ENCODE measurements around the gene TBL1XR1.
A peak's percentile ranks its signal among the peaks of the same experiment; 100 is the strongest.

The TBL1XR1 gene

DNA sequence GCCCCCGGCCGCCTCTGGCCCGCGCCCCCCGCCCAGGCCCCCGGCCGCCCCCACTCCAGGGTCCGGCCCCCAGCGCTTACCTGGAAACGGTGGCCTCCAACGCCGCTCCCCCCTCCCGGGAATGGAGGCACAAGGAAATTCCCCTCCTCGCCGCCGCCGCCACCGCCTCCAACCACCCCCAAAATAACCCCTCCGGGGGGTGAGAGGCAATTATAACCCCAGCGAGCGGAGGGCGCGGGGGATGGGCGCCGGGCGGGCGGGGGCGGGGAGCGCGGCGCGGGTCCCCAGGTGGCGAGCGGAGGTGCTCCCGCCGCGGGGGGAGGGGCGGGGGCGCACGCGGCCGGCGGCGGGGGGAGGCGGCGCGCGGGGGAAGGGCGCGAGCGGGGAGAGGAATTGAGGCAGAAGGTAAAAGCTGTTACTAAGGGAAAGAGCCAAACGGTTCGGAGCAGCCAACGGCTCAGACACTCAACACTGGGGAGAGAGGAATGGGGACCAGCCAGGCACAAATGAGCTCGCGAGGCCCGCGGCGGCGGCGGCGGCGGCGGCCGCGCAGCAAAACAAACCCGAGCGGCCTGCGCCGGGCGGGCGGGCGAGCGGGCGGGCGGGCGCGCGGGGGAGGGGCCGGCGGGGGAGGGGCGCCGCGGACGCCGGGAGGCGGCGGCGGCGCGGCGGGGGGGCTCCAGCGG lies at the start of gene TBL1XR1:
Gene TBL1XR1 (minus strand): TSS at position 442 of the 686 bp plus-strand sequence. CDS start 132,505 bp downstream, outside the sequence.
- peak; percentile 95 for DNase-seq (ENCODE audit: low spot score)

DNA sequence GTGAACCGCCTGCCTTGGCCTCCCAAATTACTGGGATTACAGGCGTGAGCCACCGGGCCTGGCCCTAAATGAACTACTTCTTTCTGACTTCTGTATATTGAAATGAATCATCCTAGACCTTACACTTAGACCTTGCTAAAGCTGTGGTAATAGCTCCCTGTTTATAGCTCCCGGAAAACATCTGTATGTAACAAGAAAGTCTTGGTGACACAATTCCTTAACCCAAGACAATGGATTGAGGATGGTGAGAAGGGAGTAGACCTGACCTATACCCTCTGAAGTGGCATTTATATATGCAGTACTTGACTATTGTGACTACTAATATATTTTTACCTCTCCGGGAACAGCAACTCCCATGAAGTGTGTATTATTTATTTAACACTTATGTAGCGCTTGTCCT lies 48.0 kb upstream of the TBL1XR1 start:
- no peak for DNase-seq (ENCODE audit: low spot score)

DNA sequence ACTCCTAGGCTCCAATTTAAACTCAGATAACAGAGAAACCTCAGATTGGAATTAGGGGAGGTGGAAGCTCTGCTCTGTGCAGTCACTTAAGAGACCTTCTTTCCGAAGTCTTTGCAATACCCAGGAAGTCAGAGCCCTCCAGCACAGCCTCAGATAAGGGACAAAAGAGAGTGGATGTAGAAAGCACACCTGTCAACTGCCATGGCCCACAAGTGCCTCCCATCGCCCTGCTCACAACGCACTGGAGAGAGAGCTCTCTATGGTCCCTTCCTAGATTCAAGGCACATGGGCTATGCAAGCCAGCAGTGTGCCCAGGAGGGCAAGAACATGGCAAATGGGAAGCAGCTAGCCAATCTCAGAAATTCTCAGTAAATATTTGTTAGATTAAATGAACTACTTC lies 47.3 kb upstream of the TBL1XR1 start:
- no peak for DNase-seq (ENCODE audit: low spot score)

DNA sequence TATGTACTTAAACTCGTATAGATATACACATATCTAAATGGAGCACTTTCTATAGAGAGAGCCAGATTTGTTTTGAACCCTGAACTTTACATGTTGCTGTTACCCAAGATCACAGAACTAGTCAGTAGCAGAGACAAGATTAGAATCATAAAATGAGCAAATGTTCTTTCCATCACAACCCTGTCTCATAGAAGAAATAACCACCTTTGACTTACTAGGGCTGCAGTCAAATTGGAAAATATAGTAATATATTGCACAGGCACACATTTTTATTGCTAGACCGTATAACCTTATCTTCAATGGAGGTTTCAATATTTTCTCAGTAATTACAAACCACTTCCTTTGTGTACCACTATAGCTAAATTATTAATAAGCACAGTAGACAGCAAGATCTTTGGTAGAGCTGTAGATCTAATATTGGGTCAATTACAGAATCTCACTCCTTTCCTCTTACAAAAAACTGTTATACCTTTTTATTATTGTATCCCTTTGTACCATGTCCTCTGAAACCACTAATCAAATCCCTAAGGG lies 41.5 kb upstream of the TBL1XR1 start:
- no peak for DNase-seq (ENCODE audit: low spot score)

DNA sequence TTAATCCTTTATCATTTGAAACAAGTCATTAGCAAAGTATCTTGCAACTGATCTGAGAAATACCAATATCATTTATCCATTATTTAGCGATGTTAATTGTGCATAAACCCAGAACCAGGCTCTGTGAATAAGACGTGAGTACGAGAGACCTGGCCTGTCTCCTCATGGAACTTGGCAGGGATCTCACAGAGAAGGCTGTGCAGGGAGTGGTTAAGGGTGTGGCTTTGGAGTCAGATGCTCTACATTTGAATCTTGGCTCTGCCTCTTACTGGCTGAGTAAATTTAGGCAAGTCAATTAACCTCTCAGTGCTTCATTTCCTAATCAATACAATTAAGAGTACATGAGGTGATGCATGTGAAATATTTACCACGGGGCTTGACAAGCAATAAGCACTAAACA lies 39.9 kb upstream of the TBL1XR1 start:
- DNase-seq (ENCODE audit: low spot score): no peak

DNA sequence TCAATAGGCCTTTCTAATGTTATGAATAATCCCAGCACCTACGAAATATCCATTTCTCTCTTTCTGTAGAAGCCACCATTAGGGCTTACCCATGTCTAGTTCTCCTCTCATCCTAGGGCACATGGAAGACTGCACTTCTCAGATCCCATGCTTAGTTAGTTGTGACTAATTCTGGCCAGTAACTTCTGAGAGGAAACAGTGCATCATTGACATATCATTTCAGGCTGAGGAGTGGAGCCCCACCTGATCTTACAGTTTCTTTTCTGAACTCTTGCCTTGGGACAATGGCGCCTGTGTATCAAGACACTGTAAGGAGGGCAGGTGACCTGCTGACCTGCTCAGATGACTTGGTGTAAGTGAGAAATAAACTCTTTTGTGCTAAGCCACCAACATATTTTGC lies 39.4 kb upstream of the TBL1XR1 start:
- DNase-seq (ENCODE audit: low spot score): no peak

DNA sequence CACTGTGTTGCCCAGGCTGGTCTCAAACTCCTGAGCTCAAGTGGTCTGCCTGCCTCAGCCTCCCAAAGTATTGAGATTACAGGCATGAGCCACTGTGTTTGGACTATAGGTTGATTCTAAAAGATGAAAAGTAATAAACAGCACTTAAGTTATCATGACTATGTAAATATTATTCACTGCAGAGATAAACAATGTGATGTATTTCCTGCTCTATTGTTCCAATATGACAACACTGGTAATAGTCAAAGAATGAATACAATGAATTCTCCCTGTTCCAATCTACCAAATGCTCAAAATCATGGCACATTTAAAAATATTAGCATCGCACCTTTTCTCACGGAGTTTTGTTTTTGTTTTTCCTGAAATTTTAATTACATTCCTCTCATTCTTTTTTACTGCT lies 36.8 kb upstream of the TBL1XR1 start:
- no peak for DNase-seq (ENCODE audit: low spot score)

DNA sequence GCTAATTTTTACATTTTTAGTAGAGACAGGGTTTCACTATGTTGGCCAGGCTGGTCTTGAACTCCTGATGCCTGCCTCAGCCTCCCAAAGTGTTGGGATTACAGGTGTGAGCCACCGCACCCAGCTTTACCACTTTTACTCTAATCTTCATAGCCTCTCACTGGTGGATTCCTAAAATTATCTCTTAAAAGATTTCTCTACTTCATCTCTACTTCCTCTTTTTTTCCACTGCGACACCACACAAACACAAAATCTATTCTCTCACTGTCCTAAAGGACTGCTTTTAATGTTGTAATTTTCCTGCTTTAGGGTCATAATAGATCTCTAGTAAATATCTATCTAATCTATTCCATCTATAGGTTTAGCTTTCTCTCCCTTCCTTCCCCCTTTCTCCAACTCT lies 34.0 kb upstream of the TBL1XR1 start:
- DNase-seq (ENCODE audit: low spot score): no peak

DNA sequence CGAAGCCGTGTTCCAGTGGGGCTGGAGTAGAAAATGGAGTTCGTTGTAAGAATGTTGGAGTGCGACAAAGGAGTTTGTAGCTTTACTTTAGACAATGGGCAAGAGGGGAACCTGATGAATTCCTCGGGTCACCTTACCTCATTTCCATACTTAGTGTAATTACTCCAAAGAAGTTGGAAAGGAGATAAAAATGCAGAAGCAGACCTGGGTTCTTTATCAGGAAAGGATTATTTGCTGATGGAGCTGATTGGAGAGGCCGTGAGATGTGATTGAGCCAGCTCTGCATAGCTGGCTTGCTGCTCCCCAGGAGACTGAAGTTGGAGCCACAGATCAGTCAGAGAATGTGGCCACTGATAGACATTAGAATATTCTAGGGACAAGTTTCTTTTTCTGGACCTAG lies 33.4 kb upstream of the TBL1XR1 start:
- no peak for DNase-seq (ENCODE audit: low spot score)

DNA sequence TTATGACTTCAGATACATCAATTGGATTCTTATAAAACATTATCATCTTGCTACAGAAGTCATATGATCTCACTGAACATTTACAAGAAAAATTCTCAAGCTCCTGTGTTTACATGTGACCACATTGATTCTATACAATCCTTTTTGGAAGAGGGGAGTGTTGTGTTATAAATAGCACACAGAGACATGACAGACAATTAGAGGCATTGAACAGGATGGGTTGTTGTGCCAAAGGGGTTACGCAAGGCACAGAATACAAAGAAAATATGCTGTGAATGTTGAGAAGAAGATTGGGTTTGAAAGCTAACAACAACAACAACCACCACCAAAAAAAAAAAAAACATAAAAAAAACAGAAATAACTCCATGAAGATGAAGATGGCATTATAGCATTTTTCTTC lies 32.5 kb upstream of the TBL1XR1 start:
- DNase-seq (ENCODE audit: low spot score): no peak

DNA sequence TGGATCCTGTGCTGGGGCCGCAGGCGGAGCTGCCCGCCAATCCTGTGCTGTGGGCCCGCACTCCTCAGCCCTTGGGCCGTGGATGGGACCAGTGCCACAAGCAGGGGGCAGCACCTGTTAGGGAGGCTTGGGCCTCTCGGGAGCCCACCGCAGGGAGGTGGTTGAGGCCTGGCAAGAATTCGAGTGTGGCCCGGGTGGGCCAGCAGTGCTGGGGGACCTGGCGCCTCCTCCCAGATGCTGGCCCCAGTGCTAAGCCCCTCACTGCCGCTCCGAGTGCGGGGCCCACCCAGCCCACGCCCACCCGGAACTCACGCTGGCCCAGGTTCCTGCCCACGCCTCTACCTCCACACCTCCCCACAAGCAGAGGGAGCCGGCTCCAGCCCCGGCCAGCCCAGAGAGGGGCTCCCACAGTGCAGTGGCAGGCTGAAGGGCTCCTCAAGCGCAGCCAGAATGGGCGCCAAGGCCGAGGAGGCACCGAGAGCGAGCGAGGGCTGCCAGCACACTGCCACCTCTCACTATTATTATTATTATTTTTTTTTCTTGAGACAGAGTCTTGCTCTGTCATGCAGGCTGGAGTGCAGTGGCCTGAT lies 31.4 kb upstream of the TBL1XR1 start:
- DNase-seq (ENCODE audit: low spot score): no peak

DNA sequence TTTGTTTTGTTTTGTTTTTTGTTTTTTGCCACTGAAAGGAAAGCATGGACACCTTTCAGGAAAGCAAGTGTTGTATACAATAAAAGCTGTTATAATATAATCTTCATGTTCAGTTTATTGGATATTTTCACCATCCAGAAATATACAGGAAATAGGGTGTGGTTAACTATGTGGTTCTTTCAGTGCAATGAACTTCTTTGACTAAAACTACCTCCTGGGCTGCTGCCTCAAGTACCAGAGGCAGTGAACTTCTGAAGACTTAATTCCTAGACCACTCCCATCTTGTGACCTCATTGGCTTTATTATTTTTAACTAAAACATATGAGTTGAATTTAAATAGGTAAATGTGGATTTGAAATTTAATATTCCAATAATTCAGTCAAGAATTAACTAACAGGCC lies 27.1 kb upstream of the TBL1XR1 start:
- DNase-seq (ENCODE audit: low spot score): no peak

DNA sequence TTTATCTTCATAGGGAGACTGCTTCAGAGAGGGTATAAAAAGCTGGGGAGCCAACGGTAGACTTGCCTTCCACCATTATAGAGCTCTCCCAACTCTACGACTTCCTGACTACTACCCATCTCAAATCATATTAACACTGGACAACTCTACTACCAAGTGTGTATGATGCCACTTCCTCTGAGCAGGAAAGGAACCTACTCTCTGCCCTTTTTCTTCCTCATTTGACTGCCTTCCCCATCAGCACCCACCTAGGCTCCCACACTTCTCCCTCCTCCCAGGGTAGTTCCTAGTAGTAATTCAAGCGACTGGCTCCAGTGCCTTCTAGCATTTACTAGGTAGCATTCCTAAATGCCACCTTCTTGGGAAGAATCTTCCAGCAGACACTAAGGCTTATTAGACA lies 24.5 kb upstream of the TBL1XR1 start:
- no peak for DNase-seq (ENCODE audit: low spot score)

DNA sequence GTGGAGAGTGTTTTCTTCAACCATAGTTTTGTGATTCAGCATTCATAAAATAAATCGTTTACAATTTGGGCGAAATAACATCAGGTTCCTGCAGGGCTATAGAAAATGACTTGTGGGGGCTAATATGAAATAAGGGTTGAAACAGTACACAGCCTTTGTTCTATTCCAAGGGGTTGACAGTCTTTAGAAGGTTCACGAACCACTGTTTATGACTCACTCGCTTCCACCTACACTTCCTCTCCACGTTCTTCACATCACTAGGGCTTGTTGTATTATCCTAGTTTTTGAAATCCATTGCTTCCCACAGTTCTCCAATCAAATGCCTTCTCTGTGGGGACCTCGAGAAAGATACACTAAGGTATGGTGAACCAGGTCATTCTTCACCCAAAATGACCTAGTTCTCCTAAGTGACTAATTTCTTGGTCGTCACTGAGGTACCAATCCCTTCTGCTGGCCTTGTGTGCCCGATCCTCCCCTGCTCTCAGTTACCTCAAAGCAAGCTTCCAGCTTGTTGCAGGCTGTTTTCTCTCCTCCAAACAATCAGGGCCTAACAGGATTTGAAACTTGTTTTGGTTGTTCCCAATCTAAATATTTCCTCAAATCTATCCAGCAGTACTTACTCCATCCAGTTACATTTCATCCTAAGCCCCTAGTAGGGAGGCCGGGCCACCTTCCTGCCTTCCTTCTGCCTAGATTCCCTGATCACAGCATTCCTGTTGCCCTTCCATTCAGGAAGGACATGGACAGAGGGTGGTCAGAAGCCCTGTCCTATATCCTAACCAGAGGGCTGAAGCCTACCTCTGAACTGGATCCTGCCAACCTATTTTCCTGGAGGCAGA lies 23.1 kb upstream of the TBL1XR1 start:
- no peak for DNase-seq (ENCODE audit: low spot score)

DNA sequence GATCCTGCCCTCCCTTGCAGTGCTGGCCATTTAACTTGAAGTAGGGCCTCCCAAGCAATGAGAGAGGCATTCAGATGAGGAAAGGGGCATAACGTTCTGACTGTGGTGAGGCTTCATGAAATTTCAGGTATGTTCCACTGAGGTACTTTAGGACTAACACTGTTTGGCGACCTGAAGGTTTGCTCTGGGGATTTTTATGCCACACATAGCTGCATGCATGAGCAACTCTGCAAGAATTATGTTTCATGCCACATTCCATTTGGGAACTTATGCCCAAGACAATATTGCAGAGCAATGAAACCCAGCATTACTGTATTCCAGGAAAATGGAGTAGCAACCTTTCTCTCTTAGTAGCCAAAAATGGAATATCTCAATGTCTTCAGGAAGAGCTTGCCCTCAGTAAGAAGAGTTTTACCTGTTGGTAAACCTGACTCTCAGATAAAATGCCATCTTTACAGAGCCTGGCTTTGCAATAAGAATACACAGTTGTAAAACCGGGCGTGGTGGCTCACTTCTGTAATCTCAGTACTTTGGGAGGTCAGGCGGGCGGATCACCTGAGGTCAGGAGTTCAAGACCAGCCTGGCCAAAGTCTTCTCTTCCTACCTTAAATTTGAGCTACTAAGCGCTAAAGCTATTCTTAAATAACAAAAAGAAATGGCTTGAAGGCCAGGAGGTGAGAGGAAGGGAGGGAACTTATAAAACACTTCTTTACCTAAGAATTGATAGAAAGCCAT lies 16.7 kb upstream of the TBL1XR1 start:
- DNase-seq (ENCODE audit: low spot score): no peak

DNA sequence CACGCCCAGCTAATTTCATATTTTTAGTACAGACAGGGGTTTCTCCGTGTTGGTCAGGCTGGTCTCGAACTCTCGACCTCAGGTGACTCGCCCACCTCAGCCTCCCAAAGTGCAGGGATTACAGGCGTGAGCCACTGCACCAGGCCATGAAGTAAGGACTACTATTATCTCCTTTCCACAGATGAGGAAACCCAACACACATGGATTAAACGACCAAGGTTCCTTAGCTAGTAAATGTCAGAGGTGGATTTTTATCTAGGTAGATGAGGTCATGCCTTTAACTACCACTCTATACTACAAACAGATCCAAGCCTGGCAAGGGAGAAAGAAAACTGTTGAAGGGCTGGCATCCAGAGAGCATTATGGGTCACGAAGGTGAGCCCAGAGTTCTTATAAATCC lies 15.5 kb upstream of the TBL1XR1 start:
- no peak for DNase-seq (ENCODE audit: low spot score)

DNA sequence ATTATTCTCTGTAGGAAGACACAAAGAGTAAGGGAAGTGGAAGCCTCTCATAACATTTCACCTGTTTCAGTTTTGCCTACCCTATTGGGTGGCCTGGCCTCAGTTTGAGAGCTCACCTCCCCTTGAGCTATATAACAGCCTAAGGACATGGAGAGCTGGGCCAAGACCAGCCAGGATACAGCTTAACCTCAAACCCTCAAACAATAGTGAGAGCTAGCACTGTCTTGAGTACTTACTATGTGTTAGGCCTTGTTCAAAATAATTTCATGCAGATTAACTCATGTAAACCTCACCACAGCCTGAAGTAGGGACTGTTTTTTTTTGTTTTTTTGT lies 15.0 kb upstream of the TBL1XR1 start:
- no peak for DNase-seq (ENCODE audit: low spot score)

DNA sequence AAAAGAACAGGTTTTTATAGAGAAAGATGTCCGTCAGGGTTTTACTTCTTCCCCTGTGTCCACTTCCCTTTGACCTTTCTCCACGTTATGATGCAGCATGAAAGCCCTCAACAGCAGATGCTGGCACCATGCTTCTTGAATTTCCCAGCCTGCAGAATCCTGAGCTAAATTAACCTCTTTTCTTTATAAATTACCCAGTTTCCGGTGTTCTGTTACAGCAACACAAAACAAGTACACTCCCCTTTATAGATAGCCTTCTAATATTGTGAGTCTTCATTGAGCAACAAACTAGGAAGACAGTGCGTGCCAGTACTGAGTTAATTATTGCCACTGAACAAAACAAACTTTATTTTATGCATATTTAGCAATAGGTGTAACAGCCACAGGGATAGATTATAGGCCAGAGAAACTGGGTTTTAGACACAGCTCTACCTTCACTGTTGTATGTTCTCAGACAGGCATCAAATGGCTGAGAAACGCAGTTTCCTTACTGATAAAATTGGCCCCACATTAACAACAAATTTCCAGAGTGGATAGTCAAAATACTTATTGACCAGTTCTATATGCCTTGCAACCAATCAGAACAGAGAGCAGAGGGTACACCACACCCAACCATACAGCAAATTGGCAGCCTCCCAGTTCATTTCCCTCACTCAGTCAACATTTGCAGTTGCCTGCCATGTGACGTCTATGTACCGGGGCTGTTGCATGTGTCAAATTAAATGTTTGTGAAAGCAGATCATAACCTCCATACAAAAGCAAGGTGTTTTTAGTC lies 14.4 kb upstream of the TBL1XR1 start:
- no peak for DNase-seq (ENCODE audit: low spot score)

DNA sequence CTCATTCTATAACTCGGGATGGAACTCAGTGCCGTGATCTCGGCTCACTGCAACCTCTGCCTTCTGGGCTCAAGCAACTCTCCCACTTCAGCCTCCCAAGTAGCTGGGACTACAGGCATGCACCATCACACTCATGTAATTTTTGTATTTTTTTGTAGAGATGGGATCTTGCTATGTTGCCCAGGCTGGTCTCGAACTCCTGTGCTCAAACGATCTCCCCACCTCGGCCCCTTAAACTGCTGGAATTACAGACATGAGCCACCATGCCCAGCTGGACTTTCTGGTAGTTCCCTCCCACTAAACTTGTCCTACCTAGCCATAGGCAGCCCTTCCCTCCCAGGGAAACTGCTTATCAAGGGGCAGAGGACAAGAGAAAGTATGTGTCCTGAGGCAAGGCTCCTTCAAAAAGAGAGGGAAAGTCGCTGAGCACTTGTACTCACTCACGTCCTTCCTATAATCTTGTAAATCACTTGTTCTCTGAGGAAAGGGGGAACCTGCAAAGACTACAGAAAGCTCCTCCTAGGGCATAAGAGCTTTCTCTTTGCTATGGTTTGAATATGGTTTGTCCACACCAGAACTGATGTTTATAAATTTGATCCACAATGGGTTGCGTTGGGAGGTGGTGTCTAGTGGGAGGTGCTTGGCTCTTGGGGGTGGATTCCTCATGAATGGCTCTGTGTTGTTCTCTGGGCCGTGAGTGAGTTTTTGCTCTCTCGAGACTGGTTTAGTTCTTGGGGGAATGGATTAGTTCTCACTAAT lies 13.6 kb upstream of the TBL1XR1 start:
- DNase-seq (ENCODE audit: low spot score): no peak

DNA sequence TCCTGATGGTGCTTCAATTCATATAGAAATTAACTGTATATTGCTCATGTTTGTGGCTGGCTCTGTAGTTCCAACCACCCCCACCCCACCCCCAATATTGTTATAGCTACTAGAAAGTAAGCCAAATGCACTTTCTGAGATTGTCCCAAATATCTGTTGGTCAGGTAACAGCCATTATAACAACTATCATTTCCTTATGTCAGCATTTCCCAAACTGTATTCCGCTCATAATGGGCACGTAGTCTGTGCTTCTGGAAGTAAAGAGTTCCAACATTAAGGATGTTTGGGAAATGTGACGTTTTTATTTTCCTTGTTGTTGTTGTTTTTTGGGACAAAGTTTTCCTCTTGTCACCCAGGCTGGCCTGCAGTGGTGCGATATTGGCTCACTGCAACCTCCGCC lies 12.2 kb upstream of the TBL1XR1 start:
- no peak for DNase-seq (ENCODE audit: low spot score)

DNA sequence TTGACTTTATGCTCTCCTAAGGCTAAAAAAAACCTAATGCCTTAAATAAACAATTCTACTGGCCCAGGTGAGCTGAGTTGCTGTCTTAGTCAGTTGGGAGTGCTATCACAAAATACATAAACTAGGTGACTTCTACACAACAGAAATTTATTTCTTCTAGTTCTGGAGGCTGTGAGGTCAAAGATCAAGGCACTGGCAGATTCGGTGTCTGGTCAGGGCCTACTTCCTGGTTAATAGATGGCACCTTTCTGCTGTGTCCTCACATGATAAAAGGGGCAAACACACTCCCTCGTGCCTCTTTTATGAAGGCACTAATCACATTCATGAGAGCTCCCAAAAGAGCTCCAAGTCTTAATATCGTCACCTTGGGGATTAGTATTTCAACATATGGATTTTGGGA lies 11.5 kb upstream of the TBL1XR1 start:
- DNase-seq (ENCODE audit: low spot score): no peak
